AG04450 (cell line): Measurements from ENCODE around the gene MTHFD1L. TPM values are rescaled to one million over a fixed set of nuclear protein-coding genes. Genes with fewer than 3 reads are reported as not detected.

Source experiments
- CTCF ChIA-PET: fragments of 300-600, 350-600 bp; formaldehyde crosslinking; extraction: SDS; loops from one replicate; lab custom pipeline; 2022; ENCODE audit warnings: antibody characterized with exemption, inconsistent platforms; lab: Charles Lee
- POLR2A ChIA-PET: fragments of 350-600 bp; formaldehyde crosslinking; extraction: SDS; loops from one replicate; lab custom pipeline; 2021; ENCODE audit warnings: antibody characterized with exemption, inconsistent platforms; lab: Yijun Ruan, JAX
- DNase-seq: peaks from one replicate; pipeline ENCODE4 v3.0.0-alpha.2; 2011; ENCODE audit warnings: low read depth, low spot score
- H3K27ac ChIP-seq: one replicate; pipeline ENCODE4 v1.5.1; 2012; ENCODE audit warnings: low read depth, low read length, control low read depth
- H3K27me3 ChIP-seq: one replicate; pipeline ENCODE4 v1.6.0; 2012; ENCODE audit warnings: low read length; ENCODE audit not compliant: control insufficient read depth, insufficient read depth
- H3K4me3 ChIP-seq: 2 replicates; pipeline ENCODE4 v1.5.1; 2011; ENCODE audit warnings: mild to moderate bottlenecking, low read depth, low read length, control low read depth
- H3K9me3 ChIP-seq: 2 replicates; pipeline ENCODE4 v1.5.1; 2012; ENCODE audit warnings: low read length; ENCODE audit not compliant: control insufficient read depth, insufficient read depth
- polyA plus RNA-seq: library from polyadenylated mRNA; depleted of rRNA; stranded (reverse); fragments of >200 nt; gene quantifications from 2 replicates; pipeline ENCODE4 v1.2.3, GENCODE V29; 2011
- TF ChIP-seq, protein P1 (sequence below): IDR thresholded peaks from 2 replicates; pipeline ENCODE4 v1.5.1; 2011; ENCODE audit warnings: low read depth, low read length, control low read depth, inconsistent platforms

MTHFD1L gene
- polyA plus RNA-seq, 1 experiment = 69.1 TPM

DNA sequence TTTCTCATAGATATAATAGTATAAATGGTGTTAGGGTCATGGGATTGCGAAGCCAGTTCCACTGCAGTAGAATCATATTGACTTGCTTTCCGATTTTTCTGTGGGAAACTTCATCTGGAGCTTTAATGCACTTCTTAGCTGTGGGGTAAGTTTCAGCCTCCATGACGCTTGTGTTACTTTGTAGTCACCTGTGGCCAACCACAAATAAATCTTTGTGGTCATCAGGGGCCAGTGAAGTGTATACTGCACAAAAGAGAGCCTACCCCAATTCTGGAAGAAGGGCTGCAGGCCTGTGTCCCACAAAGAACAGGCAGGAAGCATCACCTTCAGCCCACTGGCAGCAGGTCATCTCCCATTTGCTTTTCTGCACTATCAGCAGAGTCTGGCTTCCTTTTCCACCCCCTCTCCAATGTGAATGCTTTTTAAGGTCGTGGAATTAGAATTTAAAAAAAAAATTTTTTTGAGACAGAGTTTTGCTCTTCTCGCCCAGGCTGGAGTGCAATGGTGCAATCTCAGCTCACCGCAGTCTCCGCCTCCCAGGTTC lies 32.0 kb downstream of the MTHFD1L start:
- TF ChIP-seq, protein P1, sequence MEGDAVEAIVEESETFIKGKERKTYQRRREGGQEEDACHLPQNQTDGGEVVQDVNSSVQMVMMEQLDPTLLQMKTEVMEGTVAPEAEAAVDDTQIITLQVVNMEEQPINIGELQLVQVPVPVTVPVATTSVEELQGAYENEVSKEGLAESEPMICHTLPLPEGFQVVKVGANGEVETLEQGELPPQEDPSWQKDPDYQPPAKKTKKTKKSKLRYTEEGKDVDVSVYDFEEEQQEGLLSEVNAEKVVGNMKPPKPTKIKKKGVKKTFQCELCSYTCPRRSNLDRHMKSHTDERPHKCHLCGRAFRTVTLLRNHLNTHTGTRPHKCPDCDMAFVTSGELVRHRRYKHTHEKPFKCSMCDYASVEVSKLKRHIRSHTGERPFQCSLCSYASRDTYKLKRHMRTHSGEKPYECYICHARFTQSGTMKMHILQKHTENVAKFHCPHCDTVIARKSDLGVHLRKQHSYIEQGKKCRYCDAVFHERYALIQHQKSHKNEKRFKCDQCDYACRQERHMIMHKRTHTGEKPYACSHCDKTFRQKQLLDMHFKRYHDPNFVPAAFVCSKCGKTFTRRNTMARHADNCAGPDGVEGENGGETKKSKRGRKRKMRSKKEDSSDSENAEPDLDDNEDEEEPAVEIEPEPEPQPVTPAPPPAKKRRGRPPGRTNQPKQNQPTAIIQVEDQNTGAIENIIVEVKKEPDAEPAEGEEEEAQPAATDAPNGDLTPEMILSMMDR = no peak
- ChIA-PET POLR2A (no interaction called here), CTCF (interaction anchor here (1.3 to 10.5 kb wide), 2 partner anchors 427 to 473 kb away, joined by 4 to 158 read pairs; no protein-coding TSS in a partner anchor)
- H3K27ac ChIP-seq = no peak overlapping the region
- no peaks in the 10 kb centered on the region for H3K9me3 ChIP-seq
- no peak overlapping the region for H3K4me3 ChIP-seq
- no peaks in the 10 kb centered on the region for H3K27me3 ChIP-seq
- no peak for DNase-seq

DNA sequence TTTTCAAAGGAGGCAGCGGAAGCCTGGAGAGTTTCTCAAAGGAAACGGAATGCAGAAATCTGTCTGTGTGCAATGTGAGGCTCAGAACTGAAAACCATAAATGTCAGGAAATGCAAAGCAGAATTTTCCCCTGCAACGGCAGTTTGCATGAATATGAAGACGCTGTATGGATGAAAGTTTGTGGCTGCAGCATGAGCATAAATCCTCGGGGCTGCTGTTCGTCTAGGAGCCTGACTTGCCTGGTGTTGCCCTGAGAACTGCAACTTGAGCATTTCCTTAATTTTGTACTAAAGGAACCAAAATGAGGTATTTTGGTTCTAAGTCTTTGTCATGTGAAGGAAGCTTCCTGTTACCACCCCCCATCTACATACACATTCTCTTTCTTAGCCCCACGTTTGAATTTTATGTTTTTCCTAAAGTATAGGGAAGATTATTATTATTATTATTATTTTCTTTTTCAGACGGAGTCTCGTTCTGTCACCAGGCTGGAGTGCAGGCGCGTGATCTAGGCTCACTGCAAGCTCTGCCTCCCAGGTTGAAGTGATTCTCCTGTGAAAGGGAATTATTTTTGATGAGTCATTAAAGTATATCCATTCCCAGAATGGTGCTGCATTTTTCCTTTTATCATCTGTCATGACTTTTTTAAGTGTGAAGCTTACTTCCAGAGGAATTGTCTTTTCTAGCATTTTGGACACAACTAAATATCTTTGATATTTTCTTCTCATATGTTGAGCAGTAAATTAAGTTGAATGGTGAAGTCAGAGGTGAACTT lies 33.1 kb downstream of the MTHFD1L start:
- TF ChIP-seq, protein P1 = no peak
- ChIA-PET CTCF (interaction anchor here (1.4 to 1.7 kb wide), 2 partner anchors 7 to 81 kb away, joined by 3 to 9 read pairs; no protein-coding TSS in a partner anchor), POLR2A (no interaction called here)
- no peak overlapping the region for H3K4me3 ChIP-seq
- no peak for DNase-seq
- H3K27ac ChIP-seq = no peak overlapping the region
- H3K27me3 ChIP-seq = no peaks in the 10 kb centered on the region
- no peaks in the 10 kb centered on the region for H3K9me3 ChIP-seq

DNA sequence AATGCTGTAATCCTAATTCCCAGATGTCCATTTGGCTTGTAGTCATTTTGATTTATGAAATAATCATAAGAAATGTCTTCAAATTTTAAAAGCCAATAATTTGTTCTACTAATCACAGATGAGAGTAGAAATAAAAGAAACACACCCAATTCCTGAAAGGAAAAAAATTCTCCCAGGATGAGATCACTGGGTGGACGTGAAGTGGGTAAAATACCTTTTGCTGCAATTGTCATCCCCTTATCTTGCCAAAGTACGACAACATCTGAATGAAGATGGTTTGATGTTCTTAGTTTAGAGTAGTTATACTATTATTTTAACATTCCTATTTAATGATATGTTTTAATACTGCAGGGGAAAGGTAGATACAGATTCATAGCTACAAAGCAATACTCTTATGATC lies 33.7 kb downstream of the MTHFD1L start:
- DNase-seq = no peak
- Histone ChIP-seq H3K27ac (no peak overlapping the region), H3K27me3 (no peaks in the 10 kb centered on the region), H3K4me3 (no peak overlapping the region), H3K9me3 (no peaks in the 10 kb centered on the region)
- ChIA-PET CTCF (interaction anchor here (0.8 to 1.7 kb wide), 3 partner anchors 8 to 435 kb away, joined by 3 to 9 read pairs (median 3); no protein-coding TSS in a partner anchor), POLR2A (no interaction called here)
- TF ChIP-seq, protein P1 = no peak

DNA sequence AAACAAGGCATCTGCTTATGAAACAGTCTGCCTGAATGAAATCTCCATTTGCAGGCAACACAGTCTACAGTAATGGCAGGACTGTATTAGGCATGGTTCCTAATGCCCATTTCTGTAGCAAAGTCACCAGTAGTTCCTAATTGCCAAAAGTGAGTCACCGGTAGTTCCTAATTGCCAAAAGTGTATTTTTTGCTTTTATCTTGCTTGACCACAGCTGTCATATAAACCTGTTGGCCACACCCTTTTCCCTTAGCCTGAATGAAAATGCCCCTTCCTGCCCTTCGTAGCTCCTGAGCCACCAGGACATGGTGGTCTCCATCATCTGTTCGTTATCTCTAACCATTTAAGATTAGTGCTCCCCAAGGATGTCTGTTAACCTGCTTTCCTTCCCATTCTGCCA lies 34.5 kb downstream of the MTHFD1L start:
- H3K9me3 ChIP-seq = no peaks in the 10 kb centered on the region
- H3K4me3 ChIP-seq = no peak overlapping the region
- TF ChIP-seq, protein P1 = no peak
- ChIA-PET CTCF (interaction anchor here (0.8 to 1.7 kb wide), 3 partner anchors 9 to 435 kb away, joined by 3 to 9 read pairs (median 3); no protein-coding TSS in a partner anchor), POLR2A (interaction anchor here (0.9 kb wide), 1 partner anchor 23 kb away, joined by 3 read pairs; no protein-coding TSS in a partner anchor)
- no peaks in the 10 kb centered on the region for H3K27me3 ChIP-seq
- H3K27ac ChIP-seq = no peak overlapping the region
- no peak for DNase-seq
